ENCODE data around the gene PTAR1.

PTAR1 gene

DNA sequence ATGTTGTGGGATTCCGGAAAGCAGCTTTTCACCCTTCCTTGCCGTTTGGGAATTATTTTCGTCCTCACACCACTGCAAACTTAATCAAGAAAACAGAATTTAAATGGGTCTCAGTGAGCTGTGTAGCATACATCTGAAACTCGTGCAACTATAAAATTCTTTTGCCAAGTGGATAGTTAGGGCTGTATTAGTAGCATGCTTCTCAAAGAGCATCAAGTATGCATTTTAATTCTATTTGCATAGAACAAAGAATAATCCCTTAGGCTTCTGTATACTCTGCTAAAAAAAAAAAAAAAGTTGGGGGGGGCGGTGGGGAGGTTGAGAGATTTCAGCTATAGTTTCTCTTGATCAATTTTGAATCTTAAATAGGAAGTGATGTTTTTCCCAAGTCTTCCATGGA, 75.9 kb downstream of the PTAR1 start:
- in situ Hi-C loops (cut with HindIII; ENCODE audit: low pct_unique_long_range_greater_than_20kb, low sequenced_read_pairs): no loop called here

DNA sequence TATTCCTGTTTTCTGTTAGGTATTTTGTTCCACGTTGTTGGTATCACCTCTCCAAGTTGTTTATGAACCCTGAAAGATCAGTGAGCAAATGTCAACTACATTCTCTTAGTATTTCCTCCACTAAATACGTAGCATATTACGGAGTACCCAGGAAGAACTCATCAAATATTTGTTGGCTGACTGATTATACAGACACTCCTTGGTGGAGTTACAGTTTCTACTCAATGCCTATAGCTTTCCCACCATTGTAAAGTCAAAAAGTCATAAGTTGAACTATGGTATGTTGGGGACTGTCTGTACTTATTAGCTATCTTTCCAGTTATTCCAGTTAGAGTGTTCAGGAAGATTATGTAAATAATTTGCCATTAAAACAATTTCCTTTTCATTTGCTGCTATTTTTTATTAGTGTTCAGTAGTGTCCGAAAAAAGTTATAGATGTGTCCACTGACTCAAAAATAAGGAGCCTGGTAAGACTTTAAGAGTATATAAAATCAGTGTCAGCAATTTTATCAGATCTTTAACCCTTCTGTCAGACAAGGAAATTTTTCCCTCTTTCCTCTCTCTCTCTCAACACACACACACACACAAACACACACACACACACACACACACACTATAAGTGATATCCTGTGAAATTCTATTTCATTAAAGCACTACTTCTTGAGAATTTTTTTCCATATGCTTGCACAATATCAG, 80.8 kb downstream of the PTAR1 start:
- in situ Hi-C loops (cut with HindIII; ENCODE audit: low pct_unique_long_range_greater_than_20kb, low sequenced_read_pairs): no loop called here
- no peak for TF ChIP-seq JUND (IDR thresholded peaks at IDR 0.05; ENCODE audit: low read depth)

More for the DNA sequence above, 75.9 kb downstream of the PTAR1 start:
- no peak for TF ChIP-seq JUND (IDR thresholded peaks at IDR 0.05; ENCODE audit: low read depth)
- no peak for DNase-seq (ENCODE audit: low read depth in 1 of 2, low spot score in 1 of 2)

DNA sequence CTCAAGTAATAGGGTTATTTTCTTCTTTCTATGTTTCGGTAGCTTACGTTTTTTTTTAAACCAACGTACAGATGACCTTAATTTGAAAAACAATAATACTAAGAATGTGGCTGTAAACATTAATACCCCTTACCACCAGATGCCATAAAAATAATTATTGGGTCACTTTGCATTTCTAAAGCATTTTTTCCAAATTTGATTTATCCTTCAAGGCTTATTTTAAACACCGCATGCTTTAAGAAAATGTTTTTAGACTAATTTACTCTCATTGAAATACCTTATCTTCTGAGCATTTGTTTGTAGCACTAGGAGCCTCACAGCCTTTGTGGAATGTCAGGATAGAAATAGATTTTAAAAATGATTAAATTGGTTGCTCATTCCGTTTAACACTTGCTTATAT, 81.9 kb downstream of the PTAR1 start:
- in situ Hi-C loops (cut with HindIII; ENCODE audit: low pct_unique_long_range_greater_than_20kb, low sequenced_read_pairs): no loop called here
- DNase-seq (ENCODE audit: low read depth in 1 of 2, low spot score in 1 of 2): no peak
- TF ChIP-seq JUND (IDR thresholded peaks at IDR 0.05; ENCODE audit: low read depth): no peak

More for the DNA sequence above, 80.8 kb downstream of the PTAR1 start:
- DNase-seq (ENCODE audit: low read depth in 1 of 2, low spot score in 1 of 2): no peak

DNA sequence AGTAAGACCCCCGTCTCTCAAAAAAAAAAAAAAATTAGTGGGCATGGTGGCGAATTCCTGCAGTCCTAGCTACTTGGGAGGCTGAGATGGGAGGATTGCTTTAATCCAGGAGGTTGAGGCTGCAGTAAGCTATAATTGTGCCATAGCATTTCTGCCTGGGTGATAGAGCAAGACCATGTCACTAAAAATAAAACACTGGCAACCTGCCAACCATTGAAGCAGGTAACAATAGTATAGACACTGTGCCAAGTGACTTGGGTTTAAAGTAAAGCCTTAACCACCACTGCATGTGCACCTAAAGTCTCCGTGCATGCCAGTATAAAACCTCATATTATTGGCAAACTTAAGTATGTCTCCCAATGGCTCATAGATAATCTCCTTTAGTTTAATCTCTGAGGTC, 84.2 kb downstream of the PTAR1 start:
- DNase-seq (ENCODE audit: low read depth in 1 of 2, low spot score in 1 of 2): no peak
- in situ Hi-C loops (cut with HindIII; ENCODE audit: low pct_unique_long_range_greater_than_20kb, low sequenced_read_pairs): no loop called here
- no peak for TF ChIP-seq JUND (IDR thresholded peaks at IDR 0.05; ENCODE audit: low read depth)

DNA sequence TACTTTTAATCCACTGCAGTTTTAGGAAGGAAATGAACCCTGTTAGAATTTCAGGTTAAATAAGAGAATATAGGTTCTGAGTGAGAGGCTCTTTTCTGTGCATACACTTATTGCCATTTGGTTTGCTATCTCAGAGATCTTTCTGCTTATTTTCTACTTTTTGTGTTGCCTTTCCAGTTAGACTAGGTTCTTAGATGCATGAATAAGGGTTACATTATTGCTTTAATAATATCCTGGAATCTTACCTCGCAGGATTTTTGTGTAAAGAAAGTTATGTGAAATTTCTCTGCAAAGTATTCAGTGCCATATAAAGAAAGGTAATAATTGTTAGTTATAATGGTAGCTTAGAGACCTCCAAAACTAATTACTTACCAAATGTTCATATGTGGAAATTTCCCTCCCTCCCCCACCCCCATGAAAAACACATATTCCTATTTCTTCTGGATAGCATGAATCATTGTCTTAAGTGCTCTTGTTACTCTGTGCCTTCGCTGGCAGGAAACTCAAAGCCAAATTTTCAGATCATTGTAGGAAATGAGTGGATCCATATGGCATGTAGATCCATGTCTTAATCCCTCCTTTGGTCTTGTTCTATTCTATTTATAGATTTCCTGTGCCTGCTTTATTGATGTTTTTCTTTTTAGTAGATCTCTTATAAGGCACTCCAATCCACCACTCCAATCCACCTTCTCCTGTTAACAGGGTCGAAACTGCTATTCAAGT, 84.9 kb downstream of the PTAR1 start:
- no peak for TF ChIP-seq JUND (IDR thresholded peaks at IDR 0.05; ENCODE audit: low read depth)
- no peak for DNase-seq (ENCODE audit: low read depth in 1 of 2, low spot score in 1 of 2)
- in situ Hi-C loops (cut with HindIII; ENCODE audit: low pct_unique_long_range_greater_than_20kb, low sequenced_read_pairs): no loop called here

DNA sequence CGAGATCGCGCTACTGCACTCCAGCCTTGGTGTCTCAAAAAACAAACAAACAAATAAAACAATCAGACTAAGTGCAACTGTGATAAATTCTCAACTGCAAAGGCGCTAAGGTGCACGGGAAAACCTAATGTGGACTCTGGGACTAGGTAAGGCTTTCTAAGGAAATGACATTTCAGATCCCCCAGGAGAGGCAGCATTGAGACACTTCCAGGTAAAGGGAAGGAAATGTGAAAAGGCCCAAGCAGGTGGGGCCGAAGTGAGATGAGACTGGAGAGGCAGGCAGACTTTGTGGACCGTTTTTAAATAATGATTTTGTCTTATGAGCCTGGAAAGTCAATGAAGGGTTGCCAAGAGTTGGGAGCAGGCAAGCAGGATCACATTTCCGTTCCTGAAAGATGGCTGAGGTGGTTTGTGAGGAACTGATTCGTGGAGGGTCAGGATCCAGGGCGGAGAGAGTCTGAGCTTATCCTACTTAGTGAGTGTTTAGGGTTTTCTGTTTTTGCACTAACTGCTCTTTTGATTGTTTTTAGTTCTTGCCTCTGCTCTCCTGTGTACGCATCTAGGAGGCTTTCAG, 85.6 kb downstream of the PTAR1 start:
- DNase-seq (ENCODE audit: low read depth in 1 of 2, low spot score in 1 of 2): peak in 1 of 2 experiments; percentile 46
- in situ Hi-C loops (cut with HindIII; ENCODE audit: low pct_unique_long_range_greater_than_20kb, low sequenced_read_pairs): no loop called here

DNA sequence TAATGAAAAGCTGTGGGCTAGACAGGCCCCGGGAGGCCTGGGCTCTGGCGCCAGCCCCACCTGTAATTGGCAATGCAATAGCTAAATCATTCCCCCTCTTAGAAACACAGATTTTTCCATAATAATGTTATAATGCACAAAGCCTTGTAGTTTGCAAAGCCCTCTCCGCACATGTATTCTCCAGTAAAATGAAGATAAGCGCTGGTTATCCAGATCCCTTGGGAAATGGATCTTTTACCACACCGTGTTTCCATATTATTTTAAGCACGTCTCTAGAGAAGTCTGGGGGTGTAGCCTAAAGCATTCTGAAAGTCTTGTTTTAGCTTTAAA, 86.5 kb downstream of the PTAR1 start:
- DNase-seq (ENCODE audit: low read depth in 1 of 2, low spot score in 1 of 2): no peak
- no peak for TF ChIP-seq JUND (IDR thresholded peaks at IDR 0.05; ENCODE audit: low read depth)
- in situ Hi-C loops (cut with HindIII; ENCODE audit: low pct_unique_long_range_greater_than_20kb, low sequenced_read_pairs): no loop called here

More for the DNA sequence above, 85.6 kb downstream of the PTAR1 start:
- TF ChIP-seq JUND (IDR thresholded peaks at IDR 0.05; ENCODE audit: low read depth): no peak

DNA sequence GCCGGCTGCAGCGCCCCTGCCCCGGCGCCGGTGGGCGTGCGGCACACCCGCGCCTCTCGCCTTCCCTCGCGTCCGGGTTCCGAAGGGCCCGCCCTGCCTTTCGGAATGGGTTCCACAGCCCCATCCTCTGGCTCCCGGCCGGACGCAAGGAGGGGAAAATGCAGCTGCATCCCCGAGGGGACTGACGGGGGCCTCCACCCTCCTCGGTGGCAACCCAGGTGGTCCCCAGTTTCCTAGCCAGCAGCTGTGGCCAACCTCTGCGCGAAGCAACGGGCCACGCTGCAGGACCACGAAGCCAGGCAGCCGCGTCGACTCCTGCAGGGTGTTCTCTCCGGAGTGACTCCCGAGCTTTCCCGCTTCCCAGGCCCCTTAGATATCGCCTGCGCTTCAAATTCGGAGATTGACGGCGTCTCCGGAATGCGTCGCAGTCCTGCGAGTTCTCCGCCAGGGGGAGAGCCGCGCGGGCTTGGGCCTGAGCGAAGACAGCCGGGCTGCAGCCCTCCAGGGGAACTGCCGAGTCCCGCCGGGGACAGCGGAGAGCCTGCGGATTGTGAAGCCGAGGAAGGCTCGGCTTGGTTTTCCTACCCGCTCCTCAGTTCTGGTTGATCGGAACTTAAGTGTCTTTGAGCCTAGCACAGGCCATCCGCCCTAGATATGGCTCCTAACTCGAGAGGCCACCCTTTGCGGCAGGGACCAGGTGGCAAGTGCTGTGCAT, 87.1 kb downstream of the PTAR1 start:
- in situ Hi-C loops (cut with HindIII; ENCODE audit: low pct_unique_long_range_greater_than_20kb, low sequenced_read_pairs): no loop called here
- TF ChIP-seq JUND (IDR thresholded peaks at IDR 0.05; ENCODE audit: low read depth): no peak
- peak; percentile 51 to 80 for DNase-seq (ENCODE audit: low read depth in 1 of 2, low spot score in 1 of 2)

DNA sequence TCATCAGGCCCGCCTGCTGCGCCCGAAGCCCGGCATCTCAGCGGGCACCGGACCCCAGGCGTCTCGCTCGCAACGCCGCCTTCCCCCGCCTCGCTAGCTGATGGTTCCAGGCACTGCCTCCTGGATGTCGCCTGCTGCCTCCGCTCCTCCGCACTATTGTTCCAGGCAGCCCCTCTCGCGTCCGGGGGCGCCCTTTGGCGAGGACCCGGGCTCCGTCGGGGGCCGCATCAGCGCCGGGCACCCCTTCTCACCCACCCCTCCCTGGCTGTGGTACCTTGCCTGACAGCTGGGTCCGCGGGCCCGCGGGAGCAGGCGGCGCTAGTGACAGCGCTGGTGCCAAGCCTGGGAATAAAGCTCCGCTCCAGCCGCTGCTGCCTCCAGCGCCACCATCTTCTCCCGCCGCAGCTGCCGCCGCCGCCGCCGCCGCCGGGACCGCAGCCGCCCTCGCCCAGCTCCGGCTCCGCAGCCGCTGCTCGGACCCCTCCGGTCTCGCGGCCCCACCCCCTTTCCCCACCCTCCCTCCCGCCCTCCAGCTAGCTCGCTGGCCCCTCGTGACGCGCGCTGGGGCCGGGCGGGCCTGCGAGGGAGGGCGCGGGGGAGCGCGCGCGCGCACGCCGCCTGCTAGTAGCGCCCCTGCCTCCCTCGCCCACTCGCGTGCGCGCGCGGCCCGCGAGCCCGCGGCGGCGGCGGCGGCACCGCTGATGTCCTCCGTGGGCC, 87.8 kb downstream of the PTAR1 start, which contains the start of gene APBA1:
Gene APBA1, minus strand, starts transcription at position 493 of the 717 bp plus-strand sequence.
- DNase-seq (ENCODE audit: low read depth in 1 of 2, low spot score in 1 of 2): peak; percentile 18 to 45
- in situ Hi-C loops (cut with HindIII; ENCODE audit: low pct_unique_long_range_greater_than_20kb, low sequenced_read_pairs): no loop called here
- TF ChIP-seq JUND (IDR thresholded peaks at IDR 0.05; ENCODE audit: low read depth): no peak

DNA sequence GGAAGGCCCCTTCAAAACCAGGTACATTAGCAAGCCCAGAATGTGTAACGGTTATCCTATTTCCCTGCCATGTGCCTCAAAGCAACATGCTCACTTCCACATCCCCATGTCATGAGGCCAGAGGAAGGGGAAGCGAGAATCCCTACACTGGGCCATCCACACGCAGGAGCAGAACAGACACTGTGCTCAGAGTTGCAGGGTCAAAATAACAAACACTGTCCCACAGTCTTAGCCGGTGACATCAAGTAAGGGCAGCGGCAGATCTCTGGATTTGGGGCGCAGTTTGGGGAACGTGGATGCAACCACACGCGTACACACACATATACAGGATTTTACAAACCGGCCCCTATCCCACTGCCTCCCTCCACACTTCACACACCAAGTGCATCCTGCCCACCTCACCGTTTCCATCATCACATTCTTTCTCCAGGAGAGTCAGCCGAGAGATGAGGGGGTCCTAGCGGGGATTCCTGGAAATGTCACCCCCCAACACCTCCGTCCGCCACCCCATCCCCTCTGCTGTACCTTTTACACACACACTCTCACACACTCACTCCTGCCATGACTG, 88.4 kb downstream of the PTAR1 start:
- no peak for TF ChIP-seq JUND (IDR thresholded peaks at IDR 0.05; ENCODE audit: low read depth)
- DNase-seq (ENCODE audit: low read depth in 1 of 2, low spot score in 1 of 2): no peak
- in situ Hi-C loops (cut with HindIII; ENCODE audit: low pct_unique_long_range_greater_than_20kb, low sequenced_read_pairs): no loop called here

DNA sequence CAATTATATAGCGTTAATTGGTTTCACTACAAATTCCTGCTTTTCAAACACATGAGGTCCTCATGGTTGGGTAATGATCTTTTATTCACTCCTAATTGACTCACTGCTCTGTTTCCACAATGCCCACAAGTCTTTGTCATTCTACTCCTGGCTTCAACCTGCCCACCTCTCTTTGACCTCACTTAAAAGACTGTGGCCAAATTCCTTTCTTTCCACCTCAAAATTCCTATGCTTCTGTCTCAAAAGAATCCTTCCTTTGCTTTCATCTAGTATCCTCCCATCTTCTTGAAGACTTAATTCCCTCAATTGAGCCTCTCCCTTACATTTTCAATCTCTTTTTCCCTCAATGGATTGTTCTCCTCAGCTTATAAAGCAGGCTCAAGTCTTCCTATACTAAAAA, 92.5 kb downstream of the PTAR1 start:
- in situ Hi-C loops (cut with HindIII; ENCODE audit: low pct_unique_long_range_greater_than_20kb, low sequenced_read_pairs): no loop called here
- no peak for DNase-seq (ENCODE audit: low read depth in 1 of 2, low spot score in 1 of 2)
- no peak for TF ChIP-seq JUND (IDR thresholded peaks at IDR 0.05; ENCODE audit: low read depth)

DNA sequence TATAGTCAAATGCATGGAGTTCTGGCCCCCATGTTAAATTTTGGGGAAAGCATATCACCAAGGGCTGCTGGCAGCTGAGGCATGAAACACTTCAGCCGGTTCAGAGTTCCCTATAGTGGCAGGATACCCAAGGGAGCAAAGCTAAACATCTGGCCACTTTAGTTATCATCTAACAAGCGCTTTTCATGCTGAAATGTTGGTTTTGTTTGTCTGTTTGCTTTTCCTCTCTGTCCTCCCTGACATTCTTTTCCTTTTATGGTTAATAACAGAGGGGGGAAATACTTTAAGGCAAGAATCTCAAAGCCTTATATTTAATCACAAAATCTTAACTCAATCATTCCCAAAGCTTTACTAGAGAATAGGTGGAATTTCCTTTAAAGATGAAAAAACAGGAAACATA, 99.5 kb downstream of the PTAR1 start:
- no peak for DNase-seq (ENCODE audit: low read depth in 1 of 2, low spot score in 1 of 2)
- TF ChIP-seq JUND (IDR thresholded peaks at IDR 0.05; ENCODE audit: low read depth): no peak
- in situ Hi-C loops (cut with HindIII; ENCODE audit: low pct_unique_long_range_greater_than_20kb, low sequenced_read_pairs): no loop called here

All from T47D (cell line).